CD14-positive monocyte (primary cell): Measurements from ENCODE around the gene TTLL11. TPM values are rescaled to one million over a fixed set of nuclear protein-coding genes. Genes with fewer than 3 reads are reported as not detected.

ENCODE experiments used
- DNase-seq, 3 donors: peaks; one replicate each; pipeline ENCODE4 v3.0.0-alpha.2; 2011 to 2022
- H2AFZ ChIP-seq: 2 replicates; pipeline ENCODE4 v1.6.0; 2012; ENCODE audit warnings: mild to moderate bottlenecking, low read depth, low read length, inconsistent platforms; ENCODE audit not compliant: insufficient read depth, poor library complexity, severe bottlenecking
- H3K27ac ChIP-seq, 2 donors: 1 replicate in 1 of 2; 2 replicates in 1 of 2; pipeline ENCODE4 v1.5.1; 2012 to 2013; ENCODE audit warnings: low read length in 2 of 2, control low read depth in 1 of 2, inconsistent platforms in 1 of 2, low read depth in 1 of 2, mild to moderate bottlenecking in 1 of 2
- H3K27me3 ChIP-seq, 2 donors: one replicate each; pipeline versions ENCODE4 v1.6.0 to v1.6.1; 2011 to 2013; ENCODE audit warnings: low read length in 2 of 2; ENCODE audit not compliant: control insufficient read depth in 2 of 2, insufficient read depth in 2 of 2
- H3K36me3 ChIP-seq, 2 donors: replicated peaks in 1 of 2; 1 replicate in 1 of 2; 2 replicates in 1 of 2; pipeline versions ENCODE4 v1.5.1 to v1.6.1; 2012 to 2013; ENCODE audit warnings: low read length in 2 of 2, control low read depth in 1 of 2, inconsistent platforms in 1 of 2, mild to moderate bottlenecking in 1 of 2; ENCODE audit not compliant: insufficient read depth in 2 of 2, control insufficient read depth in 1 of 2
- H3K4me1 ChIP-seq, 2 donors: 1 replicate in 1 of 2; 2 replicates in 1 of 2; pipeline versions ENCODE4 v1.5.1 to v1.6.1; 2012 to 2013; ENCODE audit warnings: low read length in 2 of 2, control low read depth in 1 of 2, inconsistent platforms in 1 of 2, mild to moderate bottlenecking in 1 of 2, moderate library complexity in 1 of 2; ENCODE audit not compliant: insufficient read depth in 2 of 2, control insufficient read depth in 1 of 2
- H3K4me2 ChIP-seq: replicated peaks from 2 replicates; pipeline ENCODE3; 2012; ENCODE audit warnings: low read length, moderate library complexity, mild to moderate bottlenecking; ENCODE audit not compliant: poor library complexity, severe bottlenecking; ENCODE audit errors: extremely low read depth
- H3K4me3 ChIP-seq, 3 experiments: fragments of 200-600 bp in 1 of 3; sonication (generic) in 1 of 3; replicated peaks in 1 of 3; 1 replicate in 2 of 3; 2 replicates in 1 of 3; pipeline ENCODE4 v1.5.1; 2011 to 2013; ENCODE audit warnings: low read length in 3 of 3, mild to moderate bottlenecking in 3 of 3, control low read depth in 2 of 3, low read depth in 2 of 3, inconsistent platforms in 1 of 3, moderate library complexity in 1 of 3
- H3K79me2 ChIP-seq: 2 replicates; pipeline ENCODE4 v1.6.0; 2012; ENCODE audit warnings: mild to moderate bottlenecking, control low read depth, inconsistent platforms, low read length, moderate library complexity; ENCODE audit not compliant: insufficient read depth
- H3K9ac ChIP-seq: 2 replicates; pipeline ENCODE4 v1.6.0; 2017; ENCODE audit warnings: low read length, mild to moderate bottlenecking; ENCODE audit not compliant: insufficient read depth, poor library complexity, severe bottlenecking
- H3K9me3 ChIP-seq, 2 donors: replicated peaks in 1 of 2; 1 replicate in 1 of 2; 2 replicates in 1 of 2; pipeline versions ENCODE4 v1.5.1 to v1.6.1; 2012 to 2013; ENCODE audit warnings: low read length in 2 of 2, control low read depth in 1 of 2; ENCODE audit not compliant: control insufficient read depth in 1 of 2, insufficient read depth in 1 of 2
- H4K20me1 ChIP-seq: 2 replicates; pipeline ENCODE4 v1.6.0; 2012; ENCODE audit warnings: mild to moderate bottlenecking, low read length, control low read depth, moderate library complexity; ENCODE audit not compliant: insufficient read depth
- H3K27ac Mint-ChIP-seq, 7 donors: one replicate each; pipeline ENCODE4 v1.8.0; 2020; ENCODE audit warnings: mild to moderate bottlenecking in 7 of 7, mixed read lengths in 7 of 7, moderate library complexity in 6 of 7, inconsistent platforms in 2 of 7
- H3K27me3 Mint-ChIP-seq, 3 donors: one replicate each; pipeline ENCODE4 v1.8.0; 2021 to 2022; ENCODE audit warnings: low read depth in 3 of 3, mild to moderate bottlenecking in 3 of 3, mixed read lengths in 3 of 3, moderate library complexity in 3 of 3, inconsistent platforms in 1 of 3
- H3K36me3 Mint-ChIP-seq, 2 donors: one replicate each; pipeline ENCODE4 v1.8.0; 2020; ENCODE audit warnings: mixed read lengths in 2 of 2, inconsistent platforms in 1 of 2, mild to moderate bottlenecking in 1 of 2
- H3K4me1 Mint-ChIP-seq: one replicate; pipeline ENCODE4 v1.8.0; 2020; ENCODE audit warnings: mild to moderate bottlenecking, mixed read lengths
- H3K4me3 Mint-ChIP-seq, 2 donors: one replicate each; pipeline ENCODE4 v1.8.0; 2020; ENCODE audit warnings: mild to moderate bottlenecking in 2 of 2, mixed read lengths in 2 of 2, moderate library complexity in 1 of 2
- H3K9me3 Mint-ChIP-seq, 7 donors: one replicate each; pipeline ENCODE4 v1.8.0; 2020 to 2022; ENCODE audit warnings: mixed read lengths in 7 of 7, mild to moderate bottlenecking in 6 of 7, moderate library complexity in 6 of 7, inconsistent platforms in 2 of 7
- WGBS: methylation state at CpG from one replicate; pipeline ENCODE4 v1.1.5; 2013; ENCODE audit warnings: missing lambda C conversion rate; ENCODE audit not compliant: insufficient coverage; 5-methylcytosine and 5-hydroxymethylcytosine counted together
- intact Hi-C, 2 donors: fragments of 100-400 bp; cut with micrococcal nuclease; formaldehyde crosslinking; loops; one replicate each; pipeline versions ENCODE4 v1.15.0 to v1.15.1; 2023
- polyA plus RNA-seq, 3 donors: library from polyadenylated mRNA; depleted of rRNA in 1 of 3; unstranded in 2 of 3; stranded (reverse) in 1 of 3; fragments of 300-500 nt in 2 of 3; fragments of >200 nt in 1 of 3; fragmentation: Illumina TruSeq in 2 of 3; gene quantifications; 1 replicate in 2 of 3; 2 replicates in 1 of 3; pipeline ENCODE4 v1.2.3, GENCODE V29; 2012 to 2021
- TF ChIP-seq, protein P1 (sequence below): fragments of 200-600 bp; IDR thresholded peaks from one replicate; pipeline ENCODE4 v1.8.0; 2022; ENCODE audit warnings: antibody characterized with exemption, mild to moderate bottlenecking

Gene TTLL11
- polyA plus RNA-seq, 3 donors, result 2.9 to 3.5 (median 3.1) TPM

DNA sequence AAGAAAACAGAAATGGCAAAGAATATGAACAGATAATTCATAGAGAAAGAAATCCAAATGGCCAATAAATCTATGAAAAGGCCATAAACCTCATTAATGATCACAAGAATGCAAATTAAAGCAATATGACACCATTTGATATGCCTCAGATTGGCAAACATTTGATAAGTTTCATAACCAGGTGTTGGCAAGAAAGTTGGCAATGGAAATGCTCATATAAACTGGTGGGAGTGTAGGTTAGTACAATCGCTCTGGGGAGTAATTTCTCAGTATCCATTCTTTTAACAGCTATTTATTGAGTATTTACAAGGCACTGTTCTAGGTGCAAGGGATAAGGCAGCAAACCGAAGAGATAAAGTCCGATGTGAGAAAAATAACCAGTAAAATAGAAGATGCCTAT, 154.5 kb downstream of the TTLL11 start:
- no peak overlapping the region for H3K27ac Mint-ChIP-seq
- intact Hi-C loops, result no loop called here
- WGBS, result no CpG with 5 or more reads among the region's 3 CpGs
- Histone ChIP-seq H3K79me2 (no peaks in the 10 kb centered on the region), H3K4me1 (no peaks in the 10 kb centered on the region), H3K4me2 (no peak overlapping the region), H3K27ac (no peak overlapping the region), H3K9me3 (no peaks in the 10 kb centered on the region), H2AFZ (no peak overlapping the region), H3K36me3 (no peaks in the 10 kb centered on the region), H3K27me3 (no peaks in the 10 kb centered on the region), H3K9ac (no peak overlapping the region), H3K4me3 (no peak overlapping the region), H4K20me1 (no peaks in the 10 kb centered on the region)
- no peaks in the 10 kb centered on the region for H3K9me3 Mint-ChIP-seq
- DNase-seq, result no peak
- H3K27me3 Mint-ChIP-seq, result peaks cover 0 to 2% (median 0%) of the 10 kb centered on the region in 3 donors
- H3K36me3 Mint-ChIP-seq, result no peaks in the 10 kb centered on the region
- H3K4me1 Mint-ChIP-seq, result no peaks in the 10 kb centered on the region
- TF ChIP-seq, protein P1, sequence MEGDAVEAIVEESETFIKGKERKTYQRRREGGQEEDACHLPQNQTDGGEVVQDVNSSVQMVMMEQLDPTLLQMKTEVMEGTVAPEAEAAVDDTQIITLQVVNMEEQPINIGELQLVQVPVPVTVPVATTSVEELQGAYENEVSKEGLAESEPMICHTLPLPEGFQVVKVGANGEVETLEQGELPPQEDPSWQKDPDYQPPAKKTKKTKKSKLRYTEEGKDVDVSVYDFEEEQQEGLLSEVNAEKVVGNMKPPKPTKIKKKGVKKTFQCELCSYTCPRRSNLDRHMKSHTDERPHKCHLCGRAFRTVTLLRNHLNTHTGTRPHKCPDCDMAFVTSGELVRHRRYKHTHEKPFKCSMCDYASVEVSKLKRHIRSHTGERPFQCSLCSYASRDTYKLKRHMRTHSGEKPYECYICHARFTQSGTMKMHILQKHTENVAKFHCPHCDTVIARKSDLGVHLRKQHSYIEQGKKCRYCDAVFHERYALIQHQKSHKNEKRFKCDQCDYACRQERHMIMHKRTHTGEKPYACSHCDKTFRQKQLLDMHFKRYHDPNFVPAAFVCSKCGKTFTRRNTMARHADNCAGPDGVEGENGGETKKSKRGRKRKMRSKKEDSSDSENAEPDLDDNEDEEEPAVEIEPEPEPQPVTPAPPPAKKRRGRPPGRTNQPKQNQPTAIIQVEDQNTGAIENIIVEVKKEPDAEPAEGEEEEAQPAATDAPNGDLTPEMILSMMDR, result no peak
- H3K4me3 Mint-ChIP-seq, result no peak overlapping the region

DNA sequence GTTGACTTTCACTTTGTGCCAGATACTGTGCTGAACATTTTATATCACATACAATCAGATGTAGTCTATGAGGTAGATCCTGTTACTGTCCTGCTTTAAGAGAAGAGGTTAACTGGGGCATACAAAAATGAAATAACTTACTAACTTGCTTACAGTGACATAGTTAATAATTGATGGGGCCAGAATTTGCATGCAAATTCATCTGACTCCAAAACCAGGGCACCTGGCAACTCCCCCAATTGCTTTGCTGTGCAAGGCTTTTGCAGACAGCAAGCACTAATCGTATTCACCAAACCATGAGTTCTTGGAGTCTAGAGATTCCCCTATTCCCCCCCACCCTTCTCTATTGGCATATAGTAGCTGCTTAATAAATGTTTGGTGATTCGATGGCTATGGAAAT, 155.9 kb downstream of the TTLL11 start:
- no peaks in the 10 kb centered on the region for H3K79me2 ChIP-seq
- no peak overlapping the region for H3K4me3 ChIP-seq
- Mint-ChIP-seq H3K27me3 (peaks cover 0 to 6% (median 1%) of the 10 kb centered on the region in 3 donors), H3K4me1 (no peaks in the 10 kb centered on the region), H3K9me3 (no peaks in the 10 kb centered on the region), H3K4me3 (no peak overlapping the region), H3K27ac (no peak overlapping the region), H3K36me3 (no peaks in the 10 kb centered on the region)
- H3K9me3 ChIP-seq, result no peaks in the 10 kb centered on the region
- H3K4me1 ChIP-seq, result no peaks in the 10 kb centered on the region
- TF ChIP-seq, protein P1, result no peak
- no CpG with 5 or more reads among the region's 2 CpGs for whole genome bisulfite sequencing
- no peak overlapping the region for H2AFZ ChIP-seq
- no peak overlapping the region for H3K27ac ChIP-seq
- intact Hi-C loops, result no loop called here
- H3K27me3 ChIP-seq, result no peaks in the 10 kb centered on the region
- no peaks in the 10 kb centered on the region for H4K20me1 ChIP-seq
- no peaks in the 10 kb centered on the region for H3K36me3 ChIP-seq
- no peak for DNase-seq
- H3K9ac ChIP-seq, result no peak overlapping the region
- H3K4me2 ChIP-seq, result no peak overlapping the region
